ENCODE measurements around the gene CEBPG.

DNA sequence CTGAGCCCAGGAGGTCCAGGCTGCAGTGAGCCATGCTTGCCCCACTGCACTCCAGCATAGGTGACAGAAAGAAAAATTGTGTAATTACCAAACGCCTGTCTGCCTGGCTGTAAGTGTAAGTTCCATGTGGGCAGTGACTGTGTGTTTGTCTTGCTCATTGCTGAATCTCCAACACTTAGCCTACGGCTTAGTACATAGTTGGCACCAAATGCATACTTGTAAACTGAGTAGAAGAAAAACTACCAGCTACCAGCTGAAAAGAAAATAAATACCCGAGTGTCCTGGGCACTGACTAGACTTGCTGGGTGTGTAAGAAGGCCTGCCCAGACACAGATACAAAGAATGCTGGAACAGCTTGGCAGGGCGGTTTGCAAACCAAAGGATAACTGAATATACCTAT lies 2.7 kb upstream of the CEBPG start:
- TF ChIP-seq, protein P1, sequence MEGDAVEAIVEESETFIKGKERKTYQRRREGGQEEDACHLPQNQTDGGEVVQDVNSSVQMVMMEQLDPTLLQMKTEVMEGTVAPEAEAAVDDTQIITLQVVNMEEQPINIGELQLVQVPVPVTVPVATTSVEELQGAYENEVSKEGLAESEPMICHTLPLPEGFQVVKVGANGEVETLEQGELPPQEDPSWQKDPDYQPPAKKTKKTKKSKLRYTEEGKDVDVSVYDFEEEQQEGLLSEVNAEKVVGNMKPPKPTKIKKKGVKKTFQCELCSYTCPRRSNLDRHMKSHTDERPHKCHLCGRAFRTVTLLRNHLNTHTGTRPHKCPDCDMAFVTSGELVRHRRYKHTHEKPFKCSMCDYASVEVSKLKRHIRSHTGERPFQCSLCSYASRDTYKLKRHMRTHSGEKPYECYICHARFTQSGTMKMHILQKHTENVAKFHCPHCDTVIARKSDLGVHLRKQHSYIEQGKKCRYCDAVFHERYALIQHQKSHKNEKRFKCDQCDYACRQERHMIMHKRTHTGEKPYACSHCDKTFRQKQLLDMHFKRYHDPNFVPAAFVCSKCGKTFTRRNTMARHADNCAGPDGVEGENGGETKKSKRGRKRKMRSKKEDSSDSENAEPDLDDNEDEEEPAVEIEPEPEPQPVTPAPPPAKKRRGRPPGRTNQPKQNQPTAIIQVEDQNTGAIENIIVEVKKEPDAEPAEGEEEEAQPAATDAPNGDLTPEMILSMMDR (IDR thresholded peaks at IDR 0.05) = no peak
- TF ChIP-seq EZH2 (IDR thresholded peaks at IDR 0.05) = no peak
